GM06990 (cell line): ENCODE data around the gene RHBDF1.
A peak's percentile ranks its signal among the peaks of the same experiment; 100 is the strongest.
"Not testable (repeated sequence)": the region's sequence is repeated elsewhere in the genome, so short reads cannot be mapped to it uniquely, and the experiment has no call there.

Experiments
- DNase-seq: peaks from one replicate; pipeline ENCODE4 v3.0.0-alpha.2; 2011; ENCODE audit not compliant: insufficient read length; ENCODE audit errors: extremely low read depth
- H3K27me3 ChIP-seq: replicated peaks from 2 replicates; pipeline ENCODE4 v1.6.0; 2011; ENCODE audit warnings: low read length; ENCODE audit not compliant: control insufficient read depth, insufficient read depth
- H3K36me3 ChIP-seq: 2 replicates; pipeline ENCODE4 v1.5.1; 2011; ENCODE audit warnings: low read length; ENCODE audit not compliant: control insufficient read depth, insufficient read depth
- H3K4me3 ChIP-seq: replicated peaks from 2 replicates; pipeline ENCODE4 v1.5.1; 2011; ENCODE audit warnings: low read depth, mild to moderate bottlenecking, control low read depth, low read length
- TF ChIP-seq, protein P1 (sequence below): IDR thresholded peaks from 2 replicates; pipeline ENCODE4 v1.5.1; 2011; ENCODE audit warnings: low read length, control low read depth, mild to moderate bottlenecking, inconsistent platforms; ENCODE audit not compliant: insufficient read depth, poor library complexity, severe bottlenecking

The RHBDF1 gene

DNA sequence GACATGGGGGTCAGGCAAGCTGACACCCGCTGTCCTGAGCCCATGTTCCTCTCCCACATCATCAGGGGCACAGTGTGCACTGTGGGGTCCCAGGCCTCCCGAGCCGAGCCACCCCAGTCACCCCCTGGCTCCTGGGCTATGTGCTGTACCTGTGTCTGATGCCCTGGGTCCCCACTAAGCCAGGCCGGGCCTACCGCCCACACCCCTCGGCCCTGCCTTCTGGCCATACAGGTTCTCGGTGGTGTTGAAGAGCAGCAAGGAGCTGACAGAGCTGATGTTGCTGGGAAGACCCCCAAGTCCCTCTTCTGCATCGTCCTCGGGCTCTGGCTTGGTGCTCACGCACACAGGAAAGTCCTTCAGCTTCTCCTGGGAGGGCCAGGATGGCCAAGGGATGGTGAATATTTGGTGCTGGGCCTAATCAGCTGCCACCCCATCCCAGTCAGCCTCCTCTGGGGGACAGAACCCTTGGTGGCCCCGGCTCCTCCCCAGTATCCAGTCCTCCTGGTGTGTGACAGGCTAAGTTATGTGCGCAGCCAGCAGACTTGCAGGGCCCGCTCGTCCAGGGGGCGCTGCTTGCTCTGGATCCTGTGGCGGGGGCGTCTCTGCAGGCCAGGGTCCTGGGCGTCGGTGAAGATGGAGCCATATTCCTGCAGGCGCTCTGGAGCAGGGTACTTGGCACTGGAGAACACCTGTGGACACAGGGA is 55.2 kb downstream of the RHBDF1 start:
- not testable (repeated sequence) for DNase-seq, H3K4me3 ChIP-seq, H3K36me3 ChIP-seq, H3K27me3 ChIP-seq

DNA sequence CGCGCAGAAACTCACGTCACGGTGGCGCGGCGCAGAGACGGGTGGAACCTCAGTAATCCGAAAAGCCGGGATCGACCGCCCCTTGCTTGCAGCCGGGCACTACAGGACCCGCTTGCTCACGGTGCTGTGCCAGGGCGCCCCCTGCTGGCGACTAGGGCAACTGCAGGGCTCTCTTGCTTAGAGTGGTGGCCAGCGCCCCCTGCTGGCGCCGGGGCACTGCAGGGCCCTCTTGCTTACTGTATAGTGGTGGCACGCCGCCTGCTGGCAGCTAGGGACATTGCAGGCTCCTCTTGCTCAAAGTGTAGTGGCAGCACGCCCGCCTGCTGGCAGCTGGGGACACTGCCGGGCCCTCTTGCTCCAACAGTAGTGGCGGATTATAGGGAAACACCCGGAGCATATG is 61.7 kb downstream of the RHBDF1 start:
- H3K27me3 ChIP-seq, DNase-seq, H3K36me3 ChIP-seq, H3K4me3 ChIP-seq: not testable (repeated sequence)
- TF ChIP-seq, protein P1, sequence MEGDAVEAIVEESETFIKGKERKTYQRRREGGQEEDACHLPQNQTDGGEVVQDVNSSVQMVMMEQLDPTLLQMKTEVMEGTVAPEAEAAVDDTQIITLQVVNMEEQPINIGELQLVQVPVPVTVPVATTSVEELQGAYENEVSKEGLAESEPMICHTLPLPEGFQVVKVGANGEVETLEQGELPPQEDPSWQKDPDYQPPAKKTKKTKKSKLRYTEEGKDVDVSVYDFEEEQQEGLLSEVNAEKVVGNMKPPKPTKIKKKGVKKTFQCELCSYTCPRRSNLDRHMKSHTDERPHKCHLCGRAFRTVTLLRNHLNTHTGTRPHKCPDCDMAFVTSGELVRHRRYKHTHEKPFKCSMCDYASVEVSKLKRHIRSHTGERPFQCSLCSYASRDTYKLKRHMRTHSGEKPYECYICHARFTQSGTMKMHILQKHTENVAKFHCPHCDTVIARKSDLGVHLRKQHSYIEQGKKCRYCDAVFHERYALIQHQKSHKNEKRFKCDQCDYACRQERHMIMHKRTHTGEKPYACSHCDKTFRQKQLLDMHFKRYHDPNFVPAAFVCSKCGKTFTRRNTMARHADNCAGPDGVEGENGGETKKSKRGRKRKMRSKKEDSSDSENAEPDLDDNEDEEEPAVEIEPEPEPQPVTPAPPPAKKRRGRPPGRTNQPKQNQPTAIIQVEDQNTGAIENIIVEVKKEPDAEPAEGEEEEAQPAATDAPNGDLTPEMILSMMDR: peak; percentile 42

DNA sequence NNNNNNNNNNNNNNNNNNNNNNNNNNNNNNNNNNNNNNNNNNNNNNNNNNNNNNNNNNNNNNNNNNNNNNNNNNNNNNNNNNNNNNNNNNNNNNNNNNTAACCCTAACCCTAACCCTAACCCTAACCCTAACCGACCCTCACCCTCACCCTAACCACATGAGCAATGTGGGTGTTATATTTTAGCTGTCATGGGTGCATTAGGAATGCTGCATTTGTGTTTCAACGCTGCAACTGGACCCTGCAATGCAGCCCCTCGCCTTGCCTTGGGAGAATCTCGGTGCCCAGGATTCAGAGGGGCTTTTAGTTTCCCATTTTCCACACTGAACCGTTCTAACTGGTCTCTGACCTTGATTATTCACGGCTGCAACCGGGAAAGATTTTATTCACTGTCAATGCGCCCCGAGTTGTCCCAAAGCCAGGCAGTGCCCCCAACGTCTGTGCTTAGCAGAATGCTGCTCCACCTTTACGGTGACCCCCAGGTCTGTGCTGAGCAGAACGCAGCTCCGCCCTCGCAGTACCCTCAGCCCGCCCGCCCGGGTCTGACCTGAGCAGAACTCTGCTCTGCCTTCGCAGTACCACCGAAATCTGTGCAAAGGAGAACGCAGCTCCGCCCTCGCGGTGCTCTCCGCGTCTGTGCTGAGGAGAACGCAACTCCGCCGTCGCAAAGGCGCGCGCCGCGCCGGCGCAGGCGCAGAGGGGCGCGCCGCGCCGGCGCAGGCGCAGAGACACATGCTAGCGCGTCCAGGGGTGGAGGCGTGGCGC is 62.3 kb downstream of the RHBDF1 start:
- DNase-seq: no peak
- TF ChIP-seq, protein P1: no peak
- Histone ChIP-seq H3K36me3 (no peaks in the 10 kb centered on the region), H3K4me3 (peak overlapping the region; percentile 50), H3K27me3 (no peaks in the 10 kb centered on the region)
